ENCODE measurements around the gene CYYR1.

DNA sequence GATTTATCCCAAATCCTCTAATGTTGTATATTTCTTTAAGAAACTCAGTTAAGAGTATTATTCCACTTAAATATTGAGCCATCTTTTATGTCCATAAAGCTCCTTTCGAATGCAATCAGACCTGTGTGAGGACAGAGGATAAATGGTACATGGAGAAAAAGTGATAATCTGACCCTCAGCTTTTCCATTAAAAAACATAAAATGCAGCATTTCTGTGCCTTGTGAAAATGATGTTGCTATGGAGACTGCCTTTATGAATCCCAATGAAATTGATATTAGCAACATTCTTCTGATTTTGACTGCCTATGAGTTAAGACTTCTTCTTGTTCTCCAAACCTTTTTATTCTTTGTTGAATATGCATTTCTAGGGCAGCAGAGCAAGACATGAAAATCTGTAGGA is 44.1 kb upstream of the CYYR1 start:
- TF ChIP-seq POLR2A (IDR thresholded peaks at IDR 0.05; ENCODE audit: low read depth, low read length) = no peak
- TF ChIP-seq TAF1 (IDR thresholded peaks at IDR 0.05; ENCODE audit: borderline replicate concordance, low read depth, low read length) = no peak

Data from GM12892 (cell line).